K562 (cell line): Measurements from ENCODE around the gene ZGLP1. TPM values are rescaled to one million over a fixed set of nuclear protein-coding genes. Genes with fewer than 3 reads are reported as not detected.
A peak's percentile ranks its signal among the peaks of the same experiment; 100 is the strongest.

ENCODE experiments used
- CAMTA2 ChIP-seq: fragments of 250-450 bp; sonication (Bioruptor Pico); conservative IDR thresholded peaks from 2 replicates; pipeline ENCODE4 v1.5.1; 2022
- CCAR2 ChIP-seq: fragments of 200-400 bp; formaldehyde crosslinking; IDR thresholded peaks from 2 replicates; pipeline ENCODE4 v1.6.1; 2017; ENCODE audit warnings: mild to moderate bottlenecking, low read depth, low read length
- CREB1 ChIP-seq, 2 experiments: sonication (generic) in 1 of 2; formaldehyde crosslinking in 1 of 2; IDR thresholded peaks; 2 replicates each; pipeline versions ENCODE4 v1.6.1 to v1.8.0; 2012 to 2022; ENCODE audit warnings: inconsistent platforms in 1 of 2, mild to moderate bottlenecking in 1 of 2, missing genetic modification reagents in 1 of 2, moderate library complexity in 1 of 2
- ELF1 ChIP-seq: fragments of 200-800 bp; sonication (Bioruptor generic); IDR thresholded peaks from 2 replicates; pipeline ENCODE4 v1.6.1; 2016; ENCODE audit warnings: missing genetic modification characterization, missing compliant biosample characterization
- FOXJ2 ChIP-seq: fragments of 200-800 bp; sonication (Bioruptor generic); IDR thresholded peaks from 2 replicates; pipeline ENCODE4 v1.6.1; 2016; ENCODE audit warnings: missing genetic modification characterization, missing compliant biosample characterization
- GATAD2A ChIP-seq: fragments of 450-650 bp; IDR thresholded peaks from 2 replicates; pipeline ENCODE4 v1.6.1; 2017
- HMGN3 ChIP-seq: IDR thresholded peaks from 2 replicates; pipeline ENCODE4 v1.6.1; 2011; ENCODE audit warnings: borderline replicate concordance, low read depth, mild to moderate bottlenecking, mixed read lengths, low read length; ENCODE audit not compliant: insufficient read length; ENCODE audit errors: extremely low read depth
- NFRKB ChIP-seq: fragments of 450-650 bp; IDR thresholded peaks from 2 replicates; pipeline ENCODE4 v1.6.1; 2016; ENCODE audit warnings: low read depth
- NR2C1 ChIP-seq, 2 experiments: fragments of 450-650 bp; IDR thresholded peaks; 2 replicates each; pipeline ENCODE4 v1.6.1; 2017; ENCODE audit warnings: mild to moderate bottlenecking in 2 of 2, antibody characterized with exemption in 1 of 2, inconsistent platforms in 1 of 2, missing compliant biosample characterization in 1 of 2, missing genetic modification characterization in 1 of 2
- NR2C2 ChIP-seq, 2 experiments: fragments of 200-800 bp in 1 of 2; sonication (Bioruptor generic) in 1 of 2; sonication (generic) in 1 of 2; formaldehyde crosslinking in 1 of 2; IDR thresholded peaks; 2 replicates each; pipeline versions ENCODE4 v1.6.1 to v1.8.0; 2016 to 2022; ENCODE audit warnings: mild to moderate bottlenecking in 1 of 2, missing compliant biosample characterization in 1 of 2, missing genetic modification characterization in 1 of 2, missing genetic modification reagents in 1 of 2
- PHB2 ChIP-seq: fragments of 450-650 bp; IDR thresholded peaks from 2 replicates; pipeline ENCODE4 v1.6.1; 2017; ENCODE audit warnings: low read depth
- PHF21A ChIP-seq: fragments of 450-650 bp; IDR thresholded peaks from 2 replicates; pipeline ENCODE4 v1.6.1; 2017; ENCODE audit warnings: low read depth, borderline replicate concordance
- POLR2AphosphoS5 ChIP-seq: IDR thresholded peaks from 2 replicates; pipeline ENCODE4 v1.6.1; 2011; ENCODE audit warnings: mild to moderate bottlenecking, low read depth, low read length, moderate library complexity; ENCODE audit not compliant: control insufficient read depth, insufficient read depth
- RBBP5 ChIP-seq: fragments of 200-600 bp; sonication (generic); IDR thresholded peaks from 2 replicates; pipeline ENCODE4 v1.6.1; 2012; ENCODE audit warnings: borderline replicate concordance, mild to moderate bottlenecking, low read length, control low read depth, inconsistent platforms; ENCODE audit not compliant: insufficient read depth, poor library complexity, severe bottlenecking
- RNF2 ChIP-seq: sonication (generic); IDR thresholded peaks from 2 replicates; pipeline ENCODE4 v1.6.1; 2016
- U2AF2 ChIP-seq: fragments of 200-400 bp; formaldehyde crosslinking; optimal IDR thresholded peaks from 2 replicates; pipeline ENCODE3; 2017; ENCODE audit warnings: low read depth, mild to moderate bottlenecking, low read length
- ZNF212 ChIP-seq: fragments of 450-650 bp; formaldehyde crosslinking; IDR thresholded peaks from 2 replicates; pipeline ENCODE4 v1.4.0; 2020; ENCODE audit warnings: mild to moderate bottlenecking
- ZNF274 ChIP-seq: IDR thresholded peaks from 2 replicates; pipeline ENCODE4 v1.6.1; 2011; ENCODE audit warnings: low read depth, mild to moderate bottlenecking, low read length, moderate library complexity, borderline replicate concordance
- ZNF717 ChIP-seq: fragments of 250-450 bp; sonication (Bioruptor Pico); IDR thresholded peaks from 2 replicates; pipeline ENCODE4 v1.5.0; 2021
- polyA plus RNA-seq, 8 experiments: library from polyadenylated mRNA; depleted of rRNA in 4 of 8; stranded (reverse) in 5 of 8; unstranded in 3 of 8; fragments of >200 nt; fragmentation: Nextera tagmentation in 2 of 8; fragmentation: Illumina TruSeq in 1 of 8; extraction: Ambion mirVana in 2 of 8; extraction: Trizol in 1 of 8; gene quantifications; 2 replicates each; pipeline versions ENCODE4 v1.2.1 to v1.2.3, GENCODE V29; 2011 to 2014; ENCODE audit warnings: inconsistent platforms in 1 of 8, missing spikeins in 1 of 8
- total RNA-seq, 7 experiments: library from RNA; depleted of rRNA in 6 of 7; stranded (reverse); fragments of >200 nt in 6 of 7; fragmentation: Illumina TruSeq in 2 of 7; extraction: Trizol in 2 of 7; gene quantifications; 2 replicates each; pipeline versions ENCODE4 v1.2.1 to v1.2.3, GENCODE V29; 2011 to 2021; ENCODE audit warnings: low replicate concordance in 1 of 7
- TF ChIP-seq, protein P1 (sequence below): fragments of 250-450 bp; sonication (Bioruptor Pico); IDR thresholded peaks from 2 replicates; pipeline ENCODE4 v1.4.0; 2020; ENCODE audit warnings: mild to moderate bottlenecking, moderate library complexity
- TF ChIP-seq, protein P2 (sequence below): IDR thresholded peaks from 2 replicates; pipeline ENCODE4 v1.6.1; 2016; ENCODE audit warnings: missing genetic modification characterization, missing compliant biosample characterization
- TF ChIP-seq, protein P3 (sequence below): fragments of 450-650 bp; formaldehyde crosslinking; IDR thresholded peaks from 2 replicates; pipeline ENCODE4 v1.4.0; 2020; ENCODE audit warnings: mild to moderate bottlenecking, moderate library complexity

ZGLP1 gene
- total and polyA plus RNA-seq, 9 of the 15 experiments (the other 6 are each of a cell fraction or from before 2014, with no cell fraction given): 0.24 to 4.5 (median 2.2) TPM

DNA sequence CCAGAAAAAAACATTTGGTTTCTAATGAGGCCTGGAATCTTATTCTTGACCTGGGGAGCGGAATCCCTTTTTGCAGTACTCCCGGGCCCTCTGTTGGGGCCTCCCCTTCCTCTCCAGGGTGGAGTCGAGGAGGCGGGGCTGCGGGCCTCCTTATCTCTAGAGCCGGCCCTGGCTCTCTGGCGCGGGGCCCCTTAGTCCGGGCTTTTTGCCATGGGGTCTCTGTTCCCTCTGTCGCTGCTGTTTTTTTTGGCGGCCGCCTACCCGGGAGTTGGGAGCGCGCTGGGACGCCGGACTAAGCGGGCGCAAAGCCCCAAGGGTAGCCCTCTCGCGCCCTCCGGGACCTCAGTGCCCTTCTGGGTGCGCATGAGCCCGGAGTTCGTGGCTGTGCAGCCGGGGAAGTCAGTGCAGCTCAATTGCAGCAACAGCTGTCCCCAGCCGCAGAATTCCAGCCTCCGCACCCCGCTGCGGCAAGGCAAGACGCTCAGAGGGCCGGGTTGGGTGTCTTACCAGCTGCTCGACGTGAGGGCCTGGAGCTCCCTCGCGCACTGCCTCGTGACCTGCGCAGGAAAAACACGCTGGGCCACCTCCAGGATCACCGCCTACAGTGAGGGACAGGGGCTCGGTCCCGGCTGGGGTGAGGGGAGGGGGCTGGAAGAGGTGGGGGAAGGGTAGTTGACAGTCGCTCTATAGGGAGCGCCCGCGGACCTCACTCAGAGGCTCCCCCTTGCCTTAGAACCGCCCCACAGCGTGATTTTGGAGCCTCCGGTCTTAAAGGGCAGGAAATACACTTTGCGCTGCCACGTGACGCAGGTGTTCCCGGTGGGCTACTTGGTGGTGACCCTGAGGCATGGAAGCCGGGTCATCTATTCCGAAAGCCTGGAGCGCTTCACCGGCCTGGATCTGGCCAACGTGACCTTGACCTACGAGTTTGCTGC lies 22.5 kb downstream of the ZGLP1 start, which contains the start of gene ICAM4 (continued):
- TF ChIP-seq, protein P1, sequence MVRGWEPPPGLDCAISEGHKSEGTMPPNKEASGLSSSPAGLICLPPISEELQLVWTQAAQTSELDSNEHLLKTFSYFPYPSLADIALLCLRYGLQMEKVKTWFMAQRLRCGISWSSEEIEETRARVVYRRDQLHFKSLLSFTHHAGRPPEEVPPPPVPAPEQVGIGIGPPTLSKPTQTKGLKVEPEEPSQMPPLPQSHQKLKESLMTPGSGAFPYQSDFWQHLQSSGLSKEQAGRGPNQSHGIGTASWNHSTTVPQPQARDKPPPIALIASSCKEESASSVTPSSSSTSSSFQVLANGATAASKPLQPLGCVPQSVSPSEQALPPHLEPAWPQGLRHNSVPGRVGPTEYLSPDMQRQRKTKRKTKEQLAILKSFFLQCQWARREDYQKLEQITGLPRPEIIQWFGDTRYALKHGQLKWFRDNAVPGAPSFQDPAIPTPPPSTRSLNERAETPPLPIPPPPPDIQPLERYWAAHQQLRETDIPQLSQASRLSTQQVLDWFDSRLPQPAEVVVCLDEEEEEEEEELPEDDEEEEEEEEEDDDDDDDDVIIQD: no peak
- TF ChIP-seq NFRKB (no peak), CREB1 (IDR thresholded peaks at IDR 0.05) (0 out of 2 replicates have a peak, but pooled peaks have one; percentile 4), CREB1 (CRISPR knock-in tag; IDR thresholded peaks at IDR 0.05) (peak; percentile 7; the same call in 1 of the 2 replicates), ZNF274 (no peak), NR2C1 (IDR thresholded peaks at IDR 0.05) (peak; percentile 47; the same call in 1 of the 2 replicates), NR2C1 (tag; IDR thresholded peaks at IDR 0.05) (no peak), RBBP5 (peak; percentile 31), POLR2AphosphoS5 (peak; percentile 71; the same call in 1 of the 2 replicates), PHF21A (peak; percentile 47; the same call in 1 of the 2 replicates), ELF1 (no peak), RNF2 (peak; percentile 56; the same call in 1 of the 2 replicates), U2AF2 (no peak), FOXJ2 (no peak; the same call in 1 of the 2 replicates), NR2C2 (CRISPR knock-in tag; IDR thresholded peaks at IDR 0.05) (peak; percentile 45; the same call in 1 of the 2 replicates), NR2C2 (tag; IDR thresholded peaks at IDR 0.05) (no peak), HMGN3 (peak; percentile 83), CCAR2 (no peak), GATAD2A (0 out of 2 replicates have a peak, but pooled peaks have one; percentile 27), CAMTA2 (CRISPR knock-in tag) (0 out of 2 replicates have a peak, but pooled peaks have one; percentile 61), PHB2 (no peak), ZNF212 (CRISPR knock-in tag) (no peak), ZNF717 (CRISPR knock-in tag) (peak; percentile 8; the same call in 1 of the 2 replicates)
- TF ChIP-seq, protein P2, sequence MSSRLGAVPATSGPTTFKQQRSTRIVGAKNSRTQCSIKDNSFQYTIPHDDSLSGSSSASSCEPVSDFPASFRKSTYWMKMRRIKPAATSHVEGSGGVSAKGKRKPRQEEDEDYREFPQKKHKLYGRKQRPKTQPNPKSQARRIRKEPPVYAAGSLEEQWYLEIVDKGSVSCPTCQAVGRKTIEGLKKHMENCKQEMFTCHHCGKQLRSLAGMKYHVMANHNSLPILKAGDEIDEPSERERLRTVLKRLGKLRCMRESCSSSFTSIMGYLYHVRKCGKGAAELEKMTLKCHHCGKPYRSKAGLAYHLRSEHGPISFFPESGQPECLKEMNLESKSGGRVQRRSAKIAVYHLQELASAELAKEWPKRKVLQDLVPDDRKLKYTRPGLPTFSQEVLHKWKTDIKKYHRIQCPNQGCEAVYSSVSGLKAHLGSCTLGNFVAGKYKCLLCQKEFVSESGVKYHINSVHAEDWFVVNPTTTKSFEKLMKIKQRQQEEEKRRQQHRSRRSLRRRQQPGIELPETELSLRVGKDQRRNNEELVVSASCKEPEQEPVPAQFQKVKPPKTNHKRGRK (tag): no peak
- TF ChIP-seq, protein P3, sequence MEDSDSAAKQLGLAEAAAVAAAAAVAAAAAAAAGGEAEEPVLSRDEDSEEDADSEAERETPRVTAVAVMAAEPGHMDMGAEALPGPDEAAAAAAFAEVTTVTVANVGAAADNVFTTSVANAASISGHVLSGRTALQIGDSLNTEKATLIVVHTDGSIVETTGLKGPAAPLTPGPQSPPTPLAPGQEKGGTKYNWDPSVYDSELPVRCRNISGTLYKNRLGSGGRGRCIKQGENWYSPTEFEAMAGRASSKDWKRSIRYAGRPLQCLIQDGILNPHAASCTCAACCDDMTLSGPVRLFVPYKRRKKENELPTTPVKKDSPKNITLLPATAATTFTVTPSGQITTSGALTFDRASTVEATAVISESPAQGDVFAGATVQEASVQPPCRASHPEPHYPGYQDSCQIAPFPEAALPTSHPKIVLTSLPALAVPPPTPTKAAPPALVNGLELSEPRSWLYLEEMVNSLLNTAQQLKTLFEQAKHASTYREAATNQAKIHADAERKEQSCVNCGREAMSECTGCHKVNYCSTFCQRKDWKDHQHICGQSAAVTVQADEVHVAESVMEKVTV (CRISPR knock-in tag): peak; percentile 39; the same call in 1 of the 2 replicates
